ENCODE measurements around the gene GFPT1.
"Not testable (repeated sequence)": the region's sequence is repeated elsewhere in the genome, so short reads cannot be mapped to it uniquely, and the experiment has no call there.

GFPT1 gene

GRCh38 chr2:69422198-69422597 lies 35.2 kb upstream of the GFPT1 start:
- H3K4me3 ChIP-seq (replicated peaks; ENCODE audit: low read depth, low read length), result no peak overlapping the region
- no peak for DNase-seq (ENCODE audit: low read depth)
- no peak for TF ChIP-seq CTCF (IDR thresholded peaks at IDR 0.05; ENCODE audit: low read length, missing control alignments)

- not testable (repeated sequence) for DNase-seq (ENCODE audit: low read depth); H3K4me3 ChIP-seq (replicated peaks; ENCODE audit: low read depth, low read length)
Observed at GRCh38 chr2:69419111-69419510, 32.1 kb upstream of the GFPT1 start.

- DNase-seq (ENCODE audit: low read depth), result no peak
- TF ChIP-seq CTCF (IDR thresholded peaks at IDR 0.05; ENCODE audit: low read length, missing control alignments), result no peak
- H3K4me3 ChIP-seq (replicated peaks; ENCODE audit: low read depth, low read length), result no peak overlapping the region
Observed at GRCh38 chr2:69416147-69416546, 29.1 kb upstream of the GFPT1 start.

GRCh38 chr2:69411120-69411519 lies 24.1 kb upstream of the GFPT1 start:
- no peak overlapping the region for H3K4me3 ChIP-seq (replicated peaks; ENCODE audit: low read depth, low read length)
- no peak for DNase-seq (ENCODE audit: low read depth)
- TF ChIP-seq CTCF (IDR thresholded peaks at IDR 0.05; ENCODE audit: low read length, missing control alignments), result no peak

GRCh38 chr2:69405306-69405705 lies 18.3 kb upstream of the GFPT1 start:
- no peak for DNase-seq (ENCODE audit: low read depth)
- TF ChIP-seq CTCF (IDR thresholded peaks at IDR 0.05; ENCODE audit: low read length, missing control alignments), result no peak
- H3K4me3 ChIP-seq (replicated peaks; ENCODE audit: low read depth, low read length), result no peak overlapping the region

- DNase-seq (ENCODE audit: low read depth), result no peak
- no peak for TF ChIP-seq CTCF (IDR thresholded peaks at IDR 0.05; ENCODE audit: low read length, missing control alignments)
- H3K4me3 ChIP-seq (replicated peaks; ENCODE audit: low read depth, low read length), result no peak overlapping the region
Observed at GRCh38 chr2:69400121-69400520, 13.1 kb upstream of the GFPT1 start.

- TF ChIP-seq CTCF (IDR thresholded peaks at IDR 0.05; ENCODE audit: low read length, missing control alignments), result no peak
- DNase-seq (ENCODE audit: low read depth), result no peak
- no peak overlapping the region for H3K4me3 ChIP-seq (replicated peaks; ENCODE audit: low read depth, low read length)
Observed at GRCh38 chr2:69397234-69397633, 10.2 kb upstream of the GFPT1 start.

GRCh38 chr2:69395866-69396265 lies 8.8 kb upstream of the GFPT1 start:
- H3K4me3 ChIP-seq (replicated peaks; ENCODE audit: low read depth, low read length), result no peak overlapping the region
- no peak for DNase-seq (ENCODE audit: low read depth)
- TF ChIP-seq CTCF (IDR thresholded peaks at IDR 0.05; ENCODE audit: low read length, missing control alignments), result no peak

Data from fibroblast of pulmonary artery (primary cell).